NCI-H2107 treated with DMSO at 0.1 percent for 48 hours (cell line): ENCODE results near the gene IGFBP3.
"Not testable (repeated sequence)": the region's sequence is repeated elsewhere in the genome, so short reads cannot be mapped to it uniquely, and the experiment has no call there.

ENCODE experiments used
- DNase-seq: peaks from one replicate; lab custom pipeline; 2025; ENCODE audit not compliant: unreplicated experiment; lab: John Stamatoyannopoulos, UW

Gene IGFBP3, protein sequence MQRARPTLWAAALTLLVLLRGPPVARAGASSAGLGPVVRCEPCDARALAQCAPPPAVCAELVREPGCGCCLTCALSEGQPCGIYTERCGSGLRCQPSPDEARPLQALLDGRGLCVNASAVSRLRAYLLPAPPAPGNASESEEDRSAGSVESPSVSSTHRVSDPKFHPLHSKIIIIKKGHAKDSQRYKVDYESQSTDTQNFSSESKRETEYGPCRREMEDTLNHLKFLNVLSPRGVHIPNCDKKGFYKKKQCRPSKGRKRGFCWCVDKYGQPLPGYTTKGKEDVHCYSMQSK

GRCh38 chr7:45920502-45921380, at the start of gene IGFBP3:
Gene IGFBP3 (minus strand): TSS chr7:45921272. CDS start chr7:45921140, 132 bp downstream.
- peak; percentile 13 for DNase-seq

GRCh38 chr7:45970454-45970853, 49.4 kb upstream of the IGFBP3 start:
- DNase-seq, result no peak

GRCh38 chr7:45969940-45970339, 48.9 kb upstream of the IGFBP3 start:
- DNase-seq, result no peak

- DNase-seq, result no peak
Measured at GRCh38 chr7:45968856-45969541, 47.9 kb upstream of the IGFBP3 start.

- no peak for DNase-seq
Measured at GRCh38 chr7:45968312-45968711, 47.2 kb upstream of the IGFBP3 start.

GRCh38 chr7:45967591-45968157, 46.6 kb upstream of the IGFBP3 start:
- no peak for DNase-seq

GRCh38 chr7:45962861-45963260, 41.8 kb upstream of the IGFBP3 start:
- DNase-seq, result no peak

DNA sequence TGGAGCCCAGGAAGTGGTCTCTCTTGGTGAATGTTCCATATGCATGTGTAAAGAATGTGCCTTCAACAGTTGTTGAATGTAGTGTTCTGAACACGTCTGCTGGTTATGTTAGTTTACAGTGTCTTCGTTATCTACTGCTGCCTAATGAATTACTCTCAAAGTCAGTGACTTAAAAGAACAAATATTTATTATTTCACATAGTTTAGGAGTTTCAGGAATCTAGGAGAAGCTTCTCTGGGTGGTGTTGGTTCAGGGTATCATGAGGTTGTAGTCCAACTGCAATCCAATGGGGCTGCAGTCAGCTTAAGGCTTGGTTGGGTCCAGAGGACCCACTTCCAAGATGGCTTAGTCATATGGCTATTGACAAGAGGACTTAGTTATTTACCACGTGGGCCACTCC, 36.6 kb upstream of the IGFBP3 start:
- no peak for DNase-seq

- no peak for DNase-seq
Measured at GRCh38 chr7:45955286-45955685, 34.2 kb upstream of the IGFBP3 start.

DNA sequence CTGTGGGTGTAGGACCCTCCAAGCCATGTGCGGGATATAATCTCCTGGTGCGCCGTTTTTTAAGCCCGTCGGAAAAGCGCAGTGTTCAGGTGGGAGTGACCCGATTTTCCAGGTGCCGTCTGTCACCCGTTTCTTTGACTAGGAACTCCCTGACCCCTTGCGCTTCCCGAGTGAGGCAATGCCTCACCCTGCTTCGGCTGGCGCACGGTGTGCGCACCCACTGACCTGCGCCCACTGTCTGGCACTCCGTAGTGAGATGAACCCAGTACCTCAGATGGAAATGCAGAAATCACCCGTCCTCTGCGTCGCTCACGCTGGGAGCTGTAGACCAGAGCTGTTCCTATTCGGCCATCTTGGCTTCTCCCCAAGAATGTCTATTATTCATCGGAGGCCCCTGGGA, 32.0 kb upstream of the IGFBP3 start:
- DNase-seq, result not testable (repeated sequence)

- no peak for DNase-seq
Measured at GRCh38 chr7:45944058-45944457, 23.0 kb upstream of the IGFBP3 start.

GRCh38 chr7:45940939-45941338, 19.9 kb upstream of the IGFBP3 start:
- DNase-seq, result no peak

DNA sequence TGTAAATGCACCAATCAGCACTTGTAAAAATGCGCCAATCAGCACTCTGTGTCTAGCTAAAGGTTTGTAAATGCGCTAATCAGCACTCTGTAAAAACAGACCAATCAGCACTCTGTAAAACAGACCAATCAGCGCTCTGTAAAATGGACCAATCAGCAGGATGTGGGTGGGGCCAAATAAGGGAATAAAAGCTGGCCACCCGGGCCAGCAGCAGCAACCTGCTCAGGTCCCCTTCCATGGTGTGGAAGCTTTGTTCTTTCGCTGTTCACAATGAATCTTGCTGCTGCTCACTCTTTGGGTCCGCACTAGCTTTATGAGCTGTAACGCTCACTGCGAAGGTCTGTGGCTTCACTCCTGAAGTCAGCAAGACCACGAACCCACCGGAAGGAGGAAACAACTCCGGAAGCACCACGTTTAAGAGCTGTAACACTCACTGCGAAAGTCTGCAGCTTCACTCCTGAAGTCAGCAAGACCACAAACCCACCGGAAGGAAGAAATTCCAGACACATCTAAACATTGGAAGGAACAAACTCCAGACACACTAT, 19.2 kb upstream of the IGFBP3 start:
- not testable (repeated sequence) for DNase-seq

- no peak for DNase-seq
Measured at GRCh38 chr7:45939574-45939973, 18.5 kb upstream of the IGFBP3 start.

GRCh38 chr7:45938626-45939302, 17.7 kb upstream of the IGFBP3 start:
- no peak for DNase-seq

DNA sequence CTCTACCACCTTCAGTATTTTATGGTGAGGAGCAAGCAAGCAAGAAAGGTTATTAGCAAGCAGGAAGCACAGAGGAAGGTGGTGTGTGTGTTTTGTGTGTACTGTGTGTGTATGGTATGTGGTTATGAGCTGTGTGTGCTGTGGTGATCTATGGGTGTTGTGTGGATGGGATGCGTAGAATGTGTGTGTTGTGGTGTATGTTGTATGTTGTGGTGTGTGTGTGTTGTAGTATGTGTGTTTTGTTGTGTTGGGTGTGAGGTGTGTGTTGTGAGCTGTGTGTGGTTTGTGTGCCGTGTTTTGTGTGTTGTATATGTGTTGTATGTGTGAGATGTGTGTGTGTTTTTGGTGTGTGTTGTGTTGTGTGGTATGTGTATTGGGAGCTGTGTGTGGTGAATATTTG, 16.8 kb upstream of the IGFBP3 start:
- no peak for DNase-seq

DNA sequence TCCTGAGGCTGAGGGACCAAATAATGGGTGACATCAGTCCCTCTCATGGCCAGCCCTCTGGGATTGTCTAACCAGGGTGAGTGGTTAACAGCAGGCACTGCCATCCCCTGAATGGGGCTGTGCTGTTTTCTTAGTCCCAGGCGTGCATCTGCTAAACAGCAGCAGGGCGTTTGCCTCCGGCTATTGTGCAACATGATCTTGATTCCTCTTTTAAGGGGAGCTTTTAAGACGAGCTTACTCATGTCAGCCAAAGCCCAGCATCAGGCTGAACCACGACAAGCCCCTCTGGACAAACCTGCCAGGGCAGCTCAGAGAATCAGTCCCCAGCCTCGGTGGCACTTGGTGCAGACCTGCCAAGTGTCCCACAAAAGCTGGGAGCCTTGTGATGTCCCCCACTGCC, 16.2 kb upstream of the IGFBP3 start:
- no peak for DNase-seq

- DNase-seq, result no peak
Measured at GRCh38 chr7:45930967-45931366, 9.9 kb upstream of the IGFBP3 start.

- no peak for DNase-seq
Measured at GRCh38 chr7:45927721-45928120, 6.6 kb upstream of the IGFBP3 start.

DNA sequence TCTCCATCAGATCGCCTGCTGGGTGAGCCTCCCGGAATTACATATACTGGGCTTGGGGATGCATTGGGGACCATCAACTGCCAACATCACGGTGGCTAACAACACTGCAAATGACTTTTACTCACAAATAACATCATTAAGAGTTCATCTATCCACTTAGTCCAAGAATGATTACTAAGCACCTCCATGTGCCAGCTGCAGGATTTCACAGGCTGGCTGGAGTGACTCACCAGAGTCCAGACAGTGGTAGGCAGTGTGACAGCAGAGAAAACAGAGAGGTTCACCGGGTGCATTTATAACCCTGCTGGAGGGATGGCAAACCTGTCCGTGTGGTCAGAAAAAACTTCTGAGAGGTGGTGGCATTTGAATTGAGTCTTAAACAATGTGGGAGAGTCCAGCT, 3.2 kb upstream of the IGFBP3 start:
- no peak for DNase-seq

- no peak for DNase-seq
Measured at GRCh38 chr7:45923818-45924217, 2.7 kb upstream of the IGFBP3 start.
